GM10266 (cell line): ENCODE measurements around the gene MAGI3.

Experiments used
- DNase-seq: peaks from one replicate; pipeline ENCODE4 v3.0.0; 2012; ENCODE audit errors: extremely low spot score
- TF ChIP-seq, protein P1 (sequence below): IDR thresholded peaks from 2 replicates; pipeline ENCODE4 v1.5.1; 2012; ENCODE audit warnings: mild to moderate bottlenecking, low read depth; ENCODE audit not compliant: control insufficient read depth, insufficient read depth; ENCODE audit errors: missing control alignments

Gene MAGI3

GRCh38 chr1:113610372-113610771, 220.1 kb downstream of the MAGI3 start:
- TF ChIP-seq, protein P1, sequence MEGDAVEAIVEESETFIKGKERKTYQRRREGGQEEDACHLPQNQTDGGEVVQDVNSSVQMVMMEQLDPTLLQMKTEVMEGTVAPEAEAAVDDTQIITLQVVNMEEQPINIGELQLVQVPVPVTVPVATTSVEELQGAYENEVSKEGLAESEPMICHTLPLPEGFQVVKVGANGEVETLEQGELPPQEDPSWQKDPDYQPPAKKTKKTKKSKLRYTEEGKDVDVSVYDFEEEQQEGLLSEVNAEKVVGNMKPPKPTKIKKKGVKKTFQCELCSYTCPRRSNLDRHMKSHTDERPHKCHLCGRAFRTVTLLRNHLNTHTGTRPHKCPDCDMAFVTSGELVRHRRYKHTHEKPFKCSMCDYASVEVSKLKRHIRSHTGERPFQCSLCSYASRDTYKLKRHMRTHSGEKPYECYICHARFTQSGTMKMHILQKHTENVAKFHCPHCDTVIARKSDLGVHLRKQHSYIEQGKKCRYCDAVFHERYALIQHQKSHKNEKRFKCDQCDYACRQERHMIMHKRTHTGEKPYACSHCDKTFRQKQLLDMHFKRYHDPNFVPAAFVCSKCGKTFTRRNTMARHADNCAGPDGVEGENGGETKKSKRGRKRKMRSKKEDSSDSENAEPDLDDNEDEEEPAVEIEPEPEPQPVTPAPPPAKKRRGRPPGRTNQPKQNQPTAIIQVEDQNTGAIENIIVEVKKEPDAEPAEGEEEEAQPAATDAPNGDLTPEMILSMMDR = no peak

GRCh38 chr1:113615425-113615824, 225.1 kb downstream of the MAGI3 start:
- no peak for DNase-seq

More at GRCh38 chr1:113610372-113610771, 220.1 kb downstream of the MAGI3 start:
- DNase-seq = no peak

GRCh38 chr1:113616156-113616555, 225.8 kb downstream of the MAGI3 start:
- DNase-seq = no peak
- TF ChIP-seq, protein P1 = no peak

More at GRCh38 chr1:113615425-113615824, 225.1 kb downstream of the MAGI3 start:
- TF ChIP-seq, protein P1 = no peak

GRCh38 chr1:113617438-113618141, 227.3 kb downstream of the MAGI3 start:
- TF ChIP-seq, protein P1 = no peak
- DNase-seq = no peak

GRCh38 chr1:113628997-113629396, 238.7 kb downstream of the MAGI3 start:
- DNase-seq = no peak

GRCh38 chr1:113630340-113631327, 240.3 kb downstream of the MAGI3 start:
- TF ChIP-seq, protein P1 = no peak
- no peak for DNase-seq

More at GRCh38 chr1:113628997-113629396, 238.7 kb downstream of the MAGI3 start:
- TF ChIP-seq, protein P1 = no peak
